GM12801 (cell line): Measurements from ENCODE around the gene L3MBTL4.

Experiments used
- CTCF ChIP-seq: IDR thresholded peaks from one replicate; pipeline ENCODE4 v1.5.1; 2011; ENCODE audit warnings: control low read depth; ENCODE audit not compliant: insufficient read length; ENCODE audit errors: extremely low read depth

Gene L3MBTL4

GRCh38 chr18:6044319-6044718 lies 370.4 kb downstream of the L3MBTL4 start:
- TF ChIP-seq CTCF: no peak

- no peak for TF ChIP-seq CTCF
Measured at GRCh38 chr18:6039055-6039454, 375.7 kb downstream of the L3MBTL4 start.

GRCh38 chr18:6031442-6031841 lies 383.3 kb downstream of the L3MBTL4 start:
- no peak for TF ChIP-seq CTCF

GRCh38 chr18:6031002-6031401 lies 383.7 kb downstream of the L3MBTL4 start:
- no peak for TF ChIP-seq CTCF

GRCh38 chr18:6024745-6025248 lies 389.9 kb downstream of the L3MBTL4 start:
- no peak for TF ChIP-seq CTCF

- TF ChIP-seq CTCF: no peak
Measured at GRCh38 chr18:6023551-6023950, 391.2 kb downstream of the L3MBTL4 start.

GRCh38 chr18:6022845-6023244 lies 391.9 kb downstream of the L3MBTL4 start:
- no peak for TF ChIP-seq CTCF

GRCh38 chr18:6022074-6022444 lies 392.7 kb downstream of the L3MBTL4 start:
- TF ChIP-seq CTCF: no peak
